Spinal cord (tissue), 10 donors: Measurements from ENCODE around the gene INHBE. TPM values are rescaled to one million over a fixed set of nuclear protein-coding genes. Genes with fewer than 3 reads are reported as not detected.

Experiments used
- DNase-seq, 6 donors: peaks; one replicate each; pipeline versions ENCODE4 v3.0.0 to v3.0.0-alpha.2; 2013 to 2015; ENCODE audit warnings: low spot score in 6 of 6, low read depth in 4 of 6
- H3K27ac ChIP-seq: one replicate; pipeline ENCODE4 v1.5.1; 2013; ENCODE audit warnings: low read depth, low read length, control low read depth
- H3K27me3 ChIP-seq: one replicate; pipeline ENCODE4 v1.6.1; 2013; ENCODE audit warnings: low read length; ENCODE audit not compliant: control insufficient read depth, insufficient read depth
- H3K36me3 ChIP-seq: one replicate; pipeline ENCODE4 v1.6.1; 2013; ENCODE audit warnings: low read length; ENCODE audit not compliant: control insufficient read depth, insufficient read depth
- H3K4me1 ChIP-seq: one replicate; pipeline ENCODE4 v1.6.1; 2013; ENCODE audit warnings: low read length; ENCODE audit not compliant: control insufficient read depth, insufficient read depth
- H3K4me3 ChIP-seq: one replicate; pipeline ENCODE4 v1.5.1; 2013; ENCODE audit warnings: low read depth, low read length, control low read depth
- H3K9me3 ChIP-seq: one replicate; pipeline ENCODE4 v1.6.1; 2013; ENCODE audit warnings: low read length; ENCODE audit not compliant: control insufficient read depth, insufficient read depth
- WGBS: methylation state at CpG from one replicate; pipeline ENCODE4 v1.1.5; 2013; ENCODE audit warnings: missing lambda C conversion rate; ENCODE audit not compliant: insufficient coverage; 5-methylcytosine and 5-hydroxymethylcytosine counted together
- polyA plus RNA-seq, 2 donors: library from polyadenylated mRNA; unstranded; fragments of 120-200 nt; gene quantifications; one replicate each; pipeline ENCODE4 v1.2.1, GENCODE V29; 2013; ENCODE audit not compliant: insufficient read length in 2 of 2
- total RNA-seq, 2 donors: library from RNA; depleted of rRNA in 1 of 2; stranded (reverse); fragments of 120-200 nt in 1 of 2; fragments of >200 nt in 1 of 2; gene quantifications; one replicate each; pipeline versions ENCODE4 v1.2.3 to v1.2.4, GENCODE V29; 2013 to 2014
- donor health status: healthy.

INHBE gene
- total and polyA plus RNA-seq, 4 donors: 0.23 to 0.51 TPM; not detected in 2

GRCh38 chr12:57479376-57480115 lies 24.4 kb downstream of the INHBE start, which contains the start of gene ARHGAP9:
Gene ARHGAP9 (minus strand): TSS chr12:57479866. CDS start chr12:57479406, 460 bp downstream.
- H3K9me3 ChIP-seq: no peaks in the 10 kb centered on the region
- no peak within 1 kb of the TSS for H3K4me3 ChIP-seq
- H3K27ac ChIP-seq: no peak within 1 kb of the TSS
- peaks cover 54% of the 10 kb centered on the region for H3K27me3 ChIP-seq
- WGBS: 88% methylated on average over 3 of the region's 6 CpGs
- no peaks in the 10 kb centered on the region for H3K36me3 ChIP-seq
- no peak for DNase-seq
- peaks cover 21% of the 10 kb centered on the region for H3K4me1 ChIP-seq

GRCh38 chr12:57481671-57482070 lies 26.6 kb downstream of the INHBE start:
- H3K4me3 ChIP-seq: no peak overlapping the region
- no peaks in the 10 kb centered on the region for H3K36me3 ChIP-seq
- no CpG with 5 or more reads among the region's 1 CpG for WGBS
- no peaks in the 10 kb centered on the region for H3K9me3 ChIP-seq
- peaks cover 33% of the 10 kb centered on the region for H3K27me3 ChIP-seq
- DNase-seq: no peak
- peaks cover under 1% of the 10 kb centered on the region for H3K4me1 ChIP-seq
- no peak overlapping the region for H3K27ac ChIP-seq

- no peak for DNase-seq
- 60% methylated on average over 4 of the region's 5 CpGs for WGBS
- peaks cover 18% of the 10 kb centered on the region for H3K27me3 ChIP-seq
- H3K4me3 ChIP-seq: no peak overlapping the region
- H3K27ac ChIP-seq: no peak overlapping the region
- H3K4me1 ChIP-seq: peaks cover 7% of the 10 kb centered on the region
- H3K36me3 ChIP-seq: peaks cover 4% of the 10 kb centered on the region
- no peaks in the 10 kb centered on the region for H3K9me3 ChIP-seq
These were observed 28.4 kb downstream of the INHBE start for GRCh38 chr12:57483466-57483865.

GRCh38 chr12:57485695-57486094 lies 30.6 kb downstream of the INHBE start:
- no peak for DNase-seq
- Histone ChIP-seq H3K27me3 (no peaks in the 10 kb centered on the region), H3K4me3 (no peak overlapping the region), H3K4me1 (peaks cover 16% of the 10 kb centered on the region), H3K27ac (no peak overlapping the region), H3K36me3 (peaks cover 11% of the 10 kb centered on the region), H3K9me3 (no peaks in the 10 kb centered on the region)

DNA sequence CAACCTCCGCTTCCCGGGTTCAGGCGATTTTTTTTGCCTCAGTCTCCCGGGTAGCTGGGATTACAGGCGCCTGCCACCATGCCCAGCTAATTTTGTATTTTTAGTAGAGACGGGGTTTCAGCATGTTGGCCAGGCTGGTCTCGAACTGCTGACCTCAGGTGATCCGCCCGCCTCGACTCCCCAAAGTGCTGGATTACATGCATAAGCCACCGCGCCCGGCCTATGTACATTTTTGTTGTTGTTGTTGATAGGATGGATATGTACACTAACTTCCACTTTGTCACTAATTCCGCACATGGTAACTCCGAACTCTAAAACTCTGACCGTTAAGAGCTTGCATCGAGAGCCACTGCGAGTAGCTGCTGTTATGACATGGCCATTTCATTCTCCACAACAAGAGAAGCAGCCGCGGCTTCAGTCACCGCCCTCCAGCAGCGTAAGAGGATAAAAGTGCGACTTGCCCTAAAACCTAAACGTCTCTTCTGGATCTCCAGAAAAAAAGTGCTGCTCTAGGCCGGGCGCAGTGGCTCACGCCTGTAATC lies 32.0 kb downstream of the INHBE start:
- Histone ChIP-seq H3K27ac (peak overlapping the region; percentile 15), H3K4me3 (peak overlapping the region; percentile 92), H3K4me1 (peaks cover 16% of the 10 kb centered on the region), H3K9me3 (no peaks in the 10 kb centered on the region), H3K36me3 (peaks cover 16% of the 10 kb centered on the region), H3K27me3 (no peaks in the 10 kb centered on the region)
- peak in 1 of 6 donors; percentile 25 for DNase-seq
- 90% methylated on average over 13 of the region's 27 CpGs for WGBS

GRCh38 chr12:57487597-57488401 lies 32.7 kb downstream of the INHBE start, which contains the start of gene MARS1:
Gene MARS1 (plus strand): TSS chr12:57488068. CDS start chr12:57488091, 23 bp downstream.
- H3K4me3 ChIP-seq: peak within 1 kb of the TSS; percentile 92
- H3K4me1 ChIP-seq: peaks cover 16% of the 10 kb centered on the region
- WGBS: under 1% methylated on average over 39 of the region's 47 CpGs
- DNase-seq: peak; percentile 83 to 99 (median 94)
- H3K9me3 ChIP-seq: no peaks in the 10 kb centered on the region
- peaks cover 21% of the 10 kb centered on the region for H3K36me3 ChIP-seq
- H3K27me3 ChIP-seq: no peaks in the 10 kb centered on the region
- peak within 1 kb of the TSS; percentile 69 for H3K27ac ChIP-seq

GRCh38 chr12:57488402-57489156 lies 33.5 kb downstream of the INHBE start:
- H3K36me3 ChIP-seq: peaks cover 21% of the 10 kb centered on the region
- DNase-seq: no peak
- 0% methylated on average over 5 of the region's 11 CpGs for WGBS

DNA sequence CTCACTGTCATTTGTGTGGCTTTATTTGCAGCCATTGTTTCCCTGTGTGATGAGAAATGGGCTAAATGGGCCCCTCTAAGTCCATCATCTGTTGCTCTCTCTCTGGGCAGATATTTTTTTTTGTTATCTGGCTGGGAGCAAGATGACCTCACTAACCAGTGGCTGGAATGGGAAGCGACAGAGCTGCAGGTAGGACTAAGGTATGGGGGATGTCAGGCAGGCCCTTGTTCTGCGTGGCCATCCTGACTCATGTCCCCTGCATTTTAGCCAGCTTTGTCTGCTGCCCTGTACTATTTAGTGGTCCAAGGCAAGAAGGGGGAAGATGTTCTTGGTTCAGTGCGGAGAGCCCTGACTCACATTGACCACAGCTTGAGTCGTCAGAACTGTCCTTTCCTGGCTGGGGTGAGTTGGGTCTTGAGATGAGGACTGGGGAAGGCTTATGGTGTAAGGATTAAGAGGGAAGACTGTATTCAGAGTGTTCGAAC lies 34.1 kb downstream of the INHBE start:
- Histone ChIP-seq H3K4me3 (peak overlapping the region; percentile 92), H3K36me3 (peaks cover 21% of the 10 kb centered on the region), H3K27ac (no peak overlapping the region), H3K9me3 (no peaks in the 10 kb centered on the region), H3K4me1 (peaks cover 16% of the 10 kb centered on the region), H3K27me3 (no peaks in the 10 kb centered on the region)
- no peak for DNase-seq
- 98% methylated on average over 4 of the region's 5 CpGs for WGBS

More at GRCh38 chr12:57488402-57489156, 33.5 kb downstream of the INHBE start:
- Histone ChIP-seq H3K27ac (peak overlapping the region; percentile 69), H3K4me1 (peaks cover 16% of the 10 kb centered on the region), H3K27me3 (no peaks in the 10 kb centered on the region), H3K4me3 (peak overlapping the region; percentile 92), H3K9me3 (no peaks in the 10 kb centered on the region)

- Histone ChIP-seq H3K27me3 (no peaks in the 10 kb centered on the region), H3K36me3 (peaks cover 24% of the 10 kb centered on the region), H3K9me3 (no peaks in the 10 kb centered on the region), H3K4me1 (peaks cover 16% of the 10 kb centered on the region), H3K4me3 (no peak overlapping the region), H3K27ac (no peak overlapping the region)
- no peak for DNase-seq
- WGBS: 100% methylated on average over 3 of the region's 4 CpGs
These were observed 35.0 kb downstream of the INHBE start for GRCh38 chr12:57490126-57490525.
